ENCODE results near the gene ZCRB1.

Gene ZCRB1, protein sequence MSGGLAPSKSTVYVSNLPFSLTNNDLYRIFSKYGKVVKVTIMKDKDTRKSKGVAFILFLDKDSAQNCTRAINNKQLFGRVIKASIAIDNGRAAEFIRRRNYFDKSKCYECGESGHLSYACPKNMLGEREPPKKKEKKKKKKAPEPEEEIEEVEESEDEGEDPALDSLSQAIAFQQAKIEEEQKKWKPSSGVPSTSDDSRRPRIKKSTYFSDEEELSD

DNA sequence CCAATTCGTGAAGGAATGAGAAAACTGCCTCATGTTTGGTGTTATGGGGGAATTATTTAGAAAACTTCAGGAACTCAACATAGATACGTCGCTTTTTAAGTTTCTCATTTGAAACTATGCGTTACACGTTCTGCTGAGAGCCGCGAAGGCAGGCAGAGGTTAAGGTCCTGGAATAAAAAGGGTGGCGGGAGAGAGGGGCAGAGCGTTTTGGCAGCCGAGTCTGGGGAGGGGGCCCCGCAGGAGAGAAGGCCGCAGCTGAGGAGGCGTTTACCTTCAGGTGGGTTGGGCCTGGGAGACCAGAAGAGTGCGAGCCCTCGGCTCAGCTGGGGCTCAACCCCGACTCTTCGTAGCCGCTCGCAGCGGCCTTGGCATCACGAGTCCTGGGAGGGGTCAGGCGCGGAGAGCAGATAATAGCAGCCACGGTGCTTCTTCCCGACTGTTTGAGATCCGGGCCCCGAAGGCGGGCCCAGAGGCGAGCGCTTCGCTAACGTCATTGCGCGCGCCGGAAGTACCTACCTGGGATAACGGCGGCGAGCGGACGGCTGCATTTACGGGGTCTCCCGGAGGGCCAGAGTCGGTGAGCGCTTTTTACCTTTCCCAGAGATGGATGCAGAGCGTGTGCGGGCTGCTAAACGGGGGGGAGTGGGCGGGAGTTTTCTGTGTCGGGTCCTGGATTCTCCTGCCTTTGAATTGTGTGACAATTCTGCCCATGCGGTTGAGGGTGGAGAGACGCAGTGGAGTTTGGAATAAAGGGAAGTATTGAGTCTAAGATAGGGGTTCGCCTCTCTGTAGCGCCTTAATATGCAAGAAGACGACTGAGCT lies at the start of gene ZCRB1, which contains the start of gene PPHLN1:
ZCRB1 (minus strand) TSS at position 442 of the 822 bp plus-strand sequence. CDS start 1,992 bp downstream, outside the sequence.
PPHLN1 (plus strand) TSS at position 515 of the 822 bp plus-strand sequence. CDS start 9,736 bp downstream, outside the sequence.
- Histone ChIP-seq H3K4me1 (ENCODE audit: control insufficient read depth, insufficient read depth, low read length, unreplicated experiment) (peaks cover 21% of the 10 kb centered on the region), H3K27me3 (ENCODE audit: insufficient read depth, low read length) (no peaks in the 10 kb centered on the region), H2AFZ (ENCODE audit: low read length, unreplicated experiment) (peak within 1 kb of the TSS; percentile 93), H3K36me3 (ENCODE audit: insufficient read depth, low read length) (peaks cover 12% of the 10 kb centered on the region), H3K4me3 (ENCODE audit: low read depth, low read length) (peak within 1 kb of the TSS; percentile 90), H3K79me2 (ENCODE audit: control insufficient read depth, insufficient read depth, low read length, unreplicated experiment) (peaks cover 53% of the 10 kb centered on the region), H3K27ac (ENCODE audit: low read depth, low read length) (peak within 1 kb of the TSS; percentile 47)

DNA sequence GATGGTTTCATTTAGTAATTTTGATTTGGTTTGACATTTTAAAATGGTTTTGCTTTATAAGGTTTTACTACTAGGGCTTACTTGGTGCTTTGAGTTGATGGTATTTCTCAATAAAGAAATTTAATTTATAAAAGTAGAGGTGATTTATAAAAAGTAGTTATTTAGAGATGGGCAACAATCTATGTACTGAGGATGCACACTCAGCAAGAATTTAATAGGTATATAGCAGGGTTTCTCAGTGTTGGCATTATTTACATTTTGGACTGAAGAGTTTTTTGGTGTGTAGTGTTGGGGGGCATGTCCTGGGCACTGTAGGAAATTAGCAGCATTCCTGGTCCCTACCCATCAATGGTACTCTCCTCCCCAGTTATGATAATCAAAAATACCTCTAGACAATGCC lies 47.8 kb upstream of the ZCRB1 start:
- Histone ChIP-seq H3K4me1 (ENCODE audit: control insufficient read depth, insufficient read depth, low read length, unreplicated experiment) (no peaks in the 10 kb centered on the region), H2AFZ (ENCODE audit: low read length, unreplicated experiment) (no peak overlapping the region)

DNA sequence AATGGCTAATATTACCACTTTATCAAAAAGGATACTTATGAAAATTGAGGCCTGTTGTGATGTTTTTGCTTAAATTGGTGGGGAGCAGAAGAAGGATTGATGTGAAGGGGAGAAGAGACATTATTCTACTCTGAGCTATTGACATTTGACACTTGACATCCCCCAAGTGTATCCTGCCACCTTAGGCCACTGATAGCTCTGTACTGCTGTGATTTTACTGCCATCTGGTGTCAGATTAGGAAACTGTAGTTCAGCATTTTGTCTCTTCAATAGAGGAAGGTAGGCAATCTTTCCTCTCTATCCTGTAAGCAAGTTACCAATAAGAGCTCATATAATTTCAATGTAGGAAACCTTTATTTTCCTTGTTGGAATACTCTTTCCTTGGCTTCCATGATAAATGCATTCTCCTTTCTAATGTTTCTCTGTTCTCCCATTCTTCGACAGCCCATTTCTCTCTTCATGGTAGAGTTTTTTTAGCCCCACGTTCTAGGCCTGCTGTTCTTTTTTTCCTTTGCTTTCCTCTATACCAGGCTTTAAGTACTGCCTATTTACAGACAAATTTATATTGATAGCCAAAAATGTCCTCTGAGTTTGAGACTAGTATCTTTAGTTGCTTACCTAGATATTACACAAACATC lies 46.4 kb upstream of the ZCRB1 start:
- H3K27ac ChIP-seq (ENCODE audit: low read depth, low read length), result no peak overlapping the region
- H2AFZ ChIP-seq (ENCODE audit: low read length, unreplicated experiment), result no peak overlapping the region
- 0 out of 2 replicates have a peak, but pooled peaks cover 4% of the 10 kb centered on the region for H3K36me3 ChIP-seq (ENCODE audit: insufficient read depth, low read length)
- H3K4me3 ChIP-seq (ENCODE audit: low read depth, low read length), result no peak overlapping the region
- H3K4me1 ChIP-seq (ENCODE audit: control insufficient read depth, insufficient read depth, low read length, unreplicated experiment), result no peaks in the 10 kb centered on the region
- peaks cover 8% of the 10 kb centered on the region for H3K79me2 ChIP-seq (ENCODE audit: control insufficient read depth, insufficient read depth, low read length, unreplicated experiment)
- no peaks in the 10 kb centered on the region for H3K27me3 ChIP-seq (ENCODE audit: insufficient read depth, low read length)

More for the DNA sequence above, 47.8 kb upstream of the ZCRB1 start:
- Histone ChIP-seq H3K79me2 (ENCODE audit: control insufficient read depth, insufficient read depth, low read length, unreplicated experiment) (peaks cover 8% of the 10 kb centered on the region), H3K27ac (ENCODE audit: low read depth, low read length) (no peak overlapping the region), H3K4me3 (ENCODE audit: low read depth, low read length) (no peak overlapping the region), H3K36me3 (ENCODE audit: insufficient read depth, low read length) (0 out of 2 replicates have a peak, but pooled peaks cover 4% of the 10 kb centered on the region), H3K27me3 (ENCODE audit: insufficient read depth, low read length) (no peaks in the 10 kb centered on the region)

DNA sequence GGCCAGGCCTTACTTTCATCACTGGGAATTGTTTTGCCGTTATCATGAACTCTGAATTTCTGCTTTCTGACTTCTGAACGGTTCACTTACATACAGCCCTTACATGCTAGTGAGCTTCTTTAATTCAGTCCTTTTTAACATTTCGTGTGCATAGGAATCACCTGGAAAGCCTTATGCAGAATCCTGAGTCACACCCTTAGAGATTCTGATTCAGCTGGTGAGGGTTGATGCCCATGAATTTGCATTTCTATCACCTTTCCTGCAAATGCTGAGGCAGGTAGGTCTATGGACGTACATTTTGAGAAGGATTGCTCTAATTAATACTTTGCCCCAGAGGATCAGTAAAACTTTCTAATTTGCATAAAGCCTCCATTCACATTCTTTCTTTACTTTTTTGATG lies 44.1 kb upstream of the ZCRB1 start:
- H3K4me1 ChIP-seq (ENCODE audit: control insufficient read depth, insufficient read depth, low read length, unreplicated experiment), result no peaks in the 10 kb centered on the region
- no peaks in the 10 kb centered on the region for H3K27me3 ChIP-seq (ENCODE audit: insufficient read depth, low read length)
- no peaks in the 10 kb centered on the region for H3K36me3 ChIP-seq (ENCODE audit: insufficient read depth, low read length)
- H3K27ac ChIP-seq (ENCODE audit: low read depth, low read length), result no peak overlapping the region
- H3K4me3 ChIP-seq (ENCODE audit: low read depth, low read length), result no peak overlapping the region
- H3K79me2 ChIP-seq (ENCODE audit: control insufficient read depth, insufficient read depth, low read length, unreplicated experiment), result peaks cover 8% of the 10 kb centered on the region
- no peak overlapping the region for H2AFZ ChIP-seq (ENCODE audit: low read length, unreplicated experiment)

DNA sequence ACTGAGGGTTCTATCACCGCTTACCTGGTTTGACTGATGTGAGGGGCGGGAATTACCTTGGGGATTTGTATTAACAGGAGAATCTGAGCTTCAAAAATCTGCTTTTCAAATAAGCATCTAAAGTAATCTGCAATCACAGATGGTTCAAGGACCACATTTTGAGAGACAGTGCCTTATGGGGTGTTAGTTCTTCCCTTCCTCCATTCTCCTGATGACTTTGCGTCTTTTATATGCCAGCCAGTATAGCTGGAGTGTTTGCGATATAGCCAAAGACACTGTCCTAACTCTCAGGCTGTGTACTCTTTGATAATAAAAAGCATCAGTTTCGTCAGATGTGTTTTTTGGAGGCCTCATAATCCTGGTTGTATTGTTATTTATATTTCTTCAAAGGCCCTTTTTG lies 39.6 kb upstream of the ZCRB1 start:
- Histone ChIP-seq H2AFZ (ENCODE audit: low read length, unreplicated experiment) (no peak overlapping the region), H3K79me2 (ENCODE audit: control insufficient read depth, insufficient read depth, low read length, unreplicated experiment) (peaks cover 3% of the 10 kb centered on the region), H3K4me1 (ENCODE audit: control insufficient read depth, insufficient read depth, low read length, unreplicated experiment) (no peaks in the 10 kb centered on the region), H3K27me3 (ENCODE audit: insufficient read depth, low read length) (no peaks in the 10 kb centered on the region), H3K4me3 (ENCODE audit: low read depth, low read length) (no peak overlapping the region), H3K36me3 (ENCODE audit: insufficient read depth, low read length) (0 out of 2 replicates have a peak, but pooled peaks cover 3% of the 10 kb centered on the region), H3K27ac (ENCODE audit: low read depth, low read length) (no peak overlapping the region)

DNA sequence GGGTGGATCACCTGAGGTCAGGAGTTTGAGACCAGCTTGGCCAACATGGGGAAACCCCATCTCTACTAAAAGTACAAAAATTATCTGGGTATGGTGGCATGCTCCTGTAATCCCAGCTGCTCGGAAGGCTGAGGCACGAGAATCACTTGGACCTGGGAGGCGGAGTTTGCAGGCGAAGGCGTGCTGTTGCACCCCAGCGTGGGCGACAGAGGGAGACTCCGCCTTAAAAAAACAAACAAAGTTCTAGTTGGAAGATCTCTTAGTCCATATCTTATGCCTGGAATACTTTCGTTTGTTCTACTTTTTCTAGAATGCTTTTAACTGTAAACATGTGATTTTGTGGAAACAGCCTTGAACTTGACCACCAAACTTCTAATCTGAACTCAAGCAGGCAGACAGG lies 38.8 kb upstream of the ZCRB1 start:
- H3K4me1 ChIP-seq (ENCODE audit: control insufficient read depth, insufficient read depth, low read length, unreplicated experiment), result no peaks in the 10 kb centered on the region
- H3K27ac ChIP-seq (ENCODE audit: low read depth, low read length), result no peak overlapping the region
- H3K79me2 ChIP-seq (ENCODE audit: control insufficient read depth, insufficient read depth, low read length, unreplicated experiment), result peaks cover 3% of the 10 kb centered on the region
- H3K27me3 ChIP-seq (ENCODE audit: insufficient read depth, low read length), result no peaks in the 10 kb centered on the region
- H3K4me3 ChIP-seq (ENCODE audit: low read depth, low read length), result no peak overlapping the region
- H3K36me3 ChIP-seq (ENCODE audit: insufficient read depth, low read length), result 0 out of 2 replicates have a peak, but pooled peaks cover 3% of the 10 kb centered on the region
- H2AFZ ChIP-seq (ENCODE audit: low read length, unreplicated experiment), result no peak overlapping the region

DNA sequence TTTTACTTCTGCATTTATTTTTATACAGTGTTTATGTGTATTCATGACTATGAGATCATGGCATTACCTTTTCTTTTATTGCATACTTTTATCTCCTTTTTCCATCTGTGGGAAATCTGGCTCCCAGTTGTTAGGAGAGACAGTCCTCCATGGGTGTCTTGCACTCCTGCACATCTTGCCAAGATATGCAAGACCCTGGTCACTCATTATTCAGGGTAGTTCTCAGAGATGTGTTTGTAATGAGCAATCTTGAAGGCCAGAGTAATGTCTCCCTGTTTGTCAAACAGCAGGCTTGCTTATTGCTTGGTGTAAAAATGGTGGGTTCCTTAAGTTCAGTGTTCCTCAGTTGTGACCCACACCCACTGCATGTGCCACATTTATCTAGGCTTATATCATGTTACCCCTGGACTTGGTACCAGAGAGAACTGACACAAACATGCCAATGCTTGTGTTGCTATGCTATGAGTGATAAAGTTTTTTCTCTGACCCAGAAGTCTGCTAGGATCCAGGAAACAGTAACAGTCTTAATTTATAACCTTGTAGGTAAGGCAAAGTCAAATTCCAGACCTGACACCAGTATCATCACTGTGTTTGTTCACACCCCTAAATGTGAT lies 36.9 kb upstream of the ZCRB1 start:
- peaks cover 3% of the 10 kb centered on the region for H3K79me2 ChIP-seq (ENCODE audit: control insufficient read depth, insufficient read depth, low read length, unreplicated experiment)
- H3K4me1 ChIP-seq (ENCODE audit: control insufficient read depth, insufficient read depth, low read length, unreplicated experiment), result no peaks in the 10 kb centered on the region
- H3K27ac ChIP-seq (ENCODE audit: low read depth, low read length), result no peak overlapping the region
- H3K36me3 ChIP-seq (ENCODE audit: insufficient read depth, low read length), result 0 out of 2 replicates have a peak, but pooled peaks cover 3% of the 10 kb centered on the region
- no peak overlapping the region for H3K4me3 ChIP-seq (ENCODE audit: low read depth, low read length)
- no peaks in the 10 kb centered on the region for H3K27me3 ChIP-seq (ENCODE audit: insufficient read depth, low read length)
- H2AFZ ChIP-seq (ENCODE audit: low read length, unreplicated experiment), result no peak overlapping the region

DNA sequence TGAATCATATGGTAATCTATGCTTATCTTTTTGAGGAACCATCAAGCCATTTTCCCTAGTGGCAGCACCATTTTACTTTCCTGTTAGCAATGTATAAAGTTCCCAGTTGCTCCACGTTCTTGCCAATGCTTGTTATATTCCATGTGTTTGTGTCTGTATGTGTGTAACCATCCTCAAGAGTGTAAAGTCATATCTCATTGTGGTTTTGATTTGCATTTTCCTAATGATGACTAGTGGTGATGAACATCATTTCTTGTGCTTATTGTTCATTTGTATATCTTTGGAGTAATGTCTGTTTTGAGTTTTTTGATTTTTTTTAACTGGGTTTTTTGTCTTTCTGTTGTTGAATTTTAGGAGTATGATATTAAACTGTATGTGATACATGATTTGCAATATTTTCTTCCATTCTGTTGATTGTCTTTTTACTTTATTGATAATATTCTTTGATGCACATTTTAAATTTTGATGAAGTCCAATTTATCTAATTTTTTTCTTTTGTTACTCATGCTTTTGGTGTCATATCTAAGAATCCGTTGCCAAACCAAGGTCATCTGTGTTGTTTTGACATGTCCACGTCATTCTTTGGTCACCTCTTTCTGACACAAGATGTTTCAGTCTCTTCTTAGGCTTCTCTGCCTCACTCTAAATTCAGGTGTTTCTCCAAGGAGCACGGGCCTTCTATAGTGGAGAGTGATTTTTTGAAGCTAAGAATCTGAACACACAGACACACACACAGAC lies 36.2 kb upstream of the ZCRB1 start:
- H3K27ac ChIP-seq (ENCODE audit: low read depth, low read length), result no peak overlapping the region
- H3K36me3 ChIP-seq (ENCODE audit: insufficient read depth, low read length), result 0 out of 2 replicates have a peak, but pooled peaks cover 3% of the 10 kb centered on the region
- H3K4me3 ChIP-seq (ENCODE audit: low read depth, low read length), result no peak overlapping the region
- no peak overlapping the region for H2AFZ ChIP-seq (ENCODE audit: low read length, unreplicated experiment)
- H3K27me3 ChIP-seq (ENCODE audit: insufficient read depth, low read length), result no peaks in the 10 kb centered on the region
- no peaks in the 10 kb centered on the region for H3K4me1 ChIP-seq (ENCODE audit: control insufficient read depth, insufficient read depth, low read length, unreplicated experiment)
- H3K79me2 ChIP-seq (ENCODE audit: control insufficient read depth, insufficient read depth, low read length, unreplicated experiment), result peaks cover 3% of the 10 kb centered on the region

DNA sequence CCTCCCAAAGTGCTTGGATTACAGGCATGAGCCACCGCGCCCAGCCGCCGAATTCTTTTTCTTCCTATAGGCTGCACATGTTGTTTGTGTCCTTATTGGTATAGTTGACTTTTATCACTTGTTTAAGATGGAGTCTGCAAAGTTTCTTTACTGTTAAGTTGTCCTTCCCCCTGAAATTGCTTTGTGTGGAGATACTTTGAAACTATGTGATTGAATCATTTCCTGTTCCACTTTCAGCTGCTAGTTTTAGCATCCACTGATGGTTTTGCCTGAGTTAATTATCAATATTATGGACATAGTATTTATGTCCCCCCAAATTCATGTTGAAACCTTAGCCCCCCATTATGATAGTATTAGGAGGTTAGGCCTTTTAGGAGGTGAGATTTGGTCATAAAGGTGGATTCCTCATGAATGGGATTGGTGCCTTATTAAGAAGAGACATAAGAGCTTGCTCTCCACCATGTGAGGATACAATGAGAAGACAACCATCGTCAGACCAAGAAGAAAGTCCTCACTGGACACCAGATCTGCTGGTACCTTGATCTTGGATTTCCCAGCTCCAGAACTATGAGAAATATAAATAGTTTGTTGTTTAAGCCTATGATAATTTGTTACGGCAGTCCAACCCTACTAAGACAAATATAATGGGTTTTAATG lies 35.0 kb upstream of the ZCRB1 start:
- Histone ChIP-seq H3K4me3 (ENCODE audit: low read depth, low read length) (no peak overlapping the region), H3K79me2 (ENCODE audit: control insufficient read depth, insufficient read depth, low read length, unreplicated experiment) (peaks cover 3% of the 10 kb centered on the region), H2AFZ (ENCODE audit: low read length, unreplicated experiment) (no peak overlapping the region), H3K4me1 (ENCODE audit: control insufficient read depth, insufficient read depth, low read length, unreplicated experiment) (no peaks in the 10 kb centered on the region), H3K36me3 (ENCODE audit: insufficient read depth, low read length) (0 out of 2 replicates have a peak, but pooled peaks cover 3% of the 10 kb centered on the region), H3K27me3 (ENCODE audit: insufficient read depth, low read length) (no peaks in the 10 kb centered on the region), H3K27ac (ENCODE audit: low read depth, low read length) (no peak overlapping the region)

Data from ACC112 (cell line).